ENCODE measurements around the gene AKNAD1. TPM values are rescaled to one million over a fixed set of nuclear protein-coding genes. Genes with fewer than 3 reads are reported as not detected.
A peak's percentile ranks its signal among the peaks of the same experiment; 100 is the strongest.
"Not testable (repeated sequence)": the region's sequence is repeated elsewhere in the genome, so short reads cannot be mapped to it uniquely, and the experiment has no call there.

AKNAD1 gene, protein sequence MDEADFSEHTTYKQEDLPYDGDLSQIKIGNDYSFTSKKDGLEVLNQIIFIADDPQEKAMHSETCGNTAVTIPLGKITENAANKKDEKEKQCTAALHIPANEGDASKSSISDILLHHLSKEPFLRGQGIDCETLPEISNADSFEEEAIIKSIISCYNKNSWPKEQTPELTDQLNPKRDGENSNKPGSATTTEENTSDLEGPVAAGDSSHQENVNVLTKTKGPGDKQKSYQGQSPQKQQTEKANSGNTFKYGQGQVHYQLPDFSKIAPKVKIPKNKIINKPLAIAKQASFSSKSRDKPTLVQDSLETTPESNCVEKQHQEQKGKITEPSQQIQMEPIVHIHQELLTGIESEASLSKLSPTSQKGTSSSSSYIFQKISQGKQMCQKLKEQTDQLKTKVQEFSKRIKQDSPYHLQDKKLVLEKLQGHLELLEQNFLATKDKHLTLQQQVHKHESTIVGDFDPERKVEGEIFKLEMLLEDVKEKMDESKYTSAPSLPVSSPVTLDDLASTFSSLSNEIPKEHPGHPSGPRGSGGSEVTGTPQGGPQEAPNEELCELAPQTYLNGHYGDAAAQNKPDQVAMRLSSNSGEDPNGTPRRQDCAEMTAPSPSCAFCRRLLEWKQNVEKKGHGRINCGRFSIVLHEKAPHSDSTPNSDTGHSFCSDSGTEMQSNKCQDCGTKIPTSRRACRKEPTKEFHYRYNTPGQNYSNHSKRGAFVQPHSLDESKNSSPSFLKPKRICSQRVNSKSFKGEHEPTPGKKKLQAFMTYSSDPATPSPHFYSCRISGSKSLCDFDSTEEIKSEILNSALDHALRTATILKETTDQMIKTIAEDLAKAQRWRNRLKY
- 0.37 and 2.3 TPM in 2 replicates for total RNA-seq (2014; rRNA removed; shearing (Covaris generic))

DNA sequence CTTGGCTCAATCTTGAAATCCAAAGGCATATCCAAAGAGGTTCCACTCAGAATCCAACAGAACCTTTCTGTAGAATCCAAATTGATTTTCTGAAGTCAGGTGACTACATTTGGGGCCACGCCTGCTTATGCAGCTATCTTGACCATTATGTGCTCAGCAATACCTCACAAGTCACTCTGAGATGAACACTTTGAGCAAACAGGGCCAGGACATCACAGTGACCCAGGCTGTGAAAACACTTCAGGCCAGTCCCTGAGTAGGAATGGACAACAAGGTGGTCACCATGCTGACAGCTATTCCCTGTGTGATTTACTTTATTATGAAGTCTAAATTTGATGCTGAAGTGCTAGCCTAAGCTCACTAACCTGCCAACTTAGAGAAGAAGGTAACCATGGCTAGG, at the start of gene AKNAD1:
Gene AKNAD1 (minus strand): TSS at position 101 of the 400 bp plus-strand sequence. CDS start 4,430 bp downstream, outside the sequence.
- no peak for DNase-seq (ENCODE audit: low read depth)

DNA sequence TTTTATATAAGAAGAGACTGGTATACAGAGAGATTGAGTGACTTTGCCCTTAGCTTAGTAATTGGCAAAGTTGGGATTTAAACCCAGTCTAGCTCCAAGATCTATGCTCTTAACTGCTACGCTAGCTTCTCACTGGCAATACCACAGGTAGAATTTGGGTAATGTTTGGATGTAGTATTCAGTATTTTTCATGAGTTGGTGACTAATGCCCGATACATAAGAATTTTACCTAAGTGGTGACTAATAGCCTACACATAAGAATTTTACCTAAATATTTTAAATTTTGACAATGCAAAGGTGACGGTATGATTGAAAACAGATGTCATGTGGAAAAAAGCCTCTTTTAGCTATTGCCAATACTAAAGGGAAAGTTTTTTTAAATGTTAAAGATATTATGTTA, 44.2 kb upstream of the AKNAD1 start:
- no peak for DNase-seq (ENCODE audit: low read depth)

GRCh38 chr1:108897865-108898720, 41.2 kb upstream of the AKNAD1 start:
- DNase-seq (ENCODE audit: low read depth) = peak; percentile 71

GRCh38 chr1:108896146-108897145, 39.6 kb upstream of the AKNAD1 start:
- no peak for DNase-seq (ENCODE audit: low read depth)

- no peak for DNase-seq (ENCODE audit: low read depth)
Observed at GRCh38 chr1:108893141-108893530, 36.2 kb upstream of the AKNAD1 start.

DNA sequence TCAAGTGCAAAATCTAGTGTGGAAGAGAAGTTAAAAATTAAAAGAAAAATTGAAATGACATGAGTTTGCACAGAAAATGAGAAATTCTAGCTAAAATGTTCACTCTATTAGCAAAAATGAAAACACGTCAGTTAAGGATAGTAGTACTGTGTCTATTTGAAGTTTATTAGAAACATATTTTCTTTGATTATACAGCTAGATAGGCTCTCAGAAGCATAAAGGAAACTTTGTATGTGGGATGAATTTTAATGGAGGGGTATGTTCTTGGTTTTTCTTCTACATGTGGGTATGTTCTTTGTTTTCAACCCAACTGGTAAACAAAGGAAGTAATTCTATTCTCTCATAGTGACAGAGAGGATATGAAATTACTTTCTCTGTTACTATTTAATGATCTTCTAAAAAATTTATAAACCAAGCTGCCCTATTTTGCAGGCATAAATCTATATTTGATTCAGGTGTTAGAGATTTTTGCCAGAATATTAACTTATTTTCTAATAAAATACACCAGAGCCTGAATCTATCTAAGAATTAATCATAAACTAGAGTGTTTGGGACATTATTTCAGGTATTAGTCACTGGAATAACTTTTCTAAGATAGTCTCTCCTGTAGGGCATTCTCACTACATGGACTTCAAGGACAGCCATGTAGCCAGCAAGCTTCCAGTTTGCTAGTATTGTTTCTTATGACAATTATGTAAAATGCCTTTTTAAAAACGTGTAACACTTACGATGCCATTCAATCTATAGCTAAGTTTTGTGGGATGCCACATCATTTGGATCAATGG, 35.7 kb upstream of the AKNAD1 start:
- DNase-seq (ENCODE audit: low read depth) = peak; percentile 46

- DNase-seq (ENCODE audit: low read depth) = no peak
Observed at GRCh38 chr1:108889706-108890384, 33.0 kb upstream of the AKNAD1 start.

GRCh38 chr1:108889006-108889645, 32.2 kb upstream of the AKNAD1 start:
- not testable (repeated sequence) for DNase-seq (ENCODE audit: low read depth)

GRCh38 chr1:108886292-108886691, 29.4 kb upstream of the AKNAD1 start:
- DNase-seq (ENCODE audit: low read depth) = no peak

GRCh38 chr1:108884968-108885367, 28.1 kb upstream of the AKNAD1 start:
- no peak for DNase-seq (ENCODE audit: low read depth)

GRCh38 chr1:108882837-108883236, 25.9 kb upstream of the AKNAD1 start:
- no peak for DNase-seq (ENCODE audit: low read depth)

- DNase-seq (ENCODE audit: low read depth) = peak; percentile 22
Observed at GRCh38 chr1:108881369-108881768, 24.5 kb upstream of the AKNAD1 start.

DNA sequence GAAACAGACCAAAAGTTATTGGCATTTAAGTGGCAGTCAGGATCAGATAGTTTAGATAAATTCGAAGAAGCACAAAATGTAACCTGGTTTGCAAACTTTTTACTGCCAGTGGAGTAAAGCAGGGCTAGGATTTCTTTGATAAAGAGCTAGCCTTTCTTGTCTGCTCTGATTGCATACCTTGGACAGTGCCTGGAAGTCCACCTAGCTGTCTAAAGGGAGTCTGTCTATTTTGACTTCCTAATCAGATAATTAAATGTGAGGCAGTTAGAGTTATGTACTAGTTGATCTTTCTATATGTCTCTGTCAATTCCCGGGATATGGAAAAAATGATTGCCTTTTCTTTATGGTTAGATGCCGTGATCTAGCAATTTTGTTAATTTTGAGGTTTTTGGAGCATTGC, 24.0 kb upstream of the AKNAD1 start:
- DNase-seq (ENCODE audit: low read depth) = peak; percentile 36

- no peak for DNase-seq (ENCODE audit: low read depth)
Observed at GRCh38 chr1:108878678-108879077, 21.8 kb upstream of the AKNAD1 start.

- no peak for DNase-seq (ENCODE audit: low read depth)
Observed at GRCh38 chr1:108878160-108878469, 21.2 kb upstream of the AKNAD1 start.

GRCh38 chr1:108877348-108878159, 20.7 kb upstream of the AKNAD1 start:
- DNase-seq (ENCODE audit: low read depth) = peak; percentile 57

- no peak for DNase-seq (ENCODE audit: low read depth)
Observed at GRCh38 chr1:108871050-108871724, 14.3 kb upstream of the AKNAD1 start.

Measured in M059J (cell line).